AG04449 (cell line): ENCODE results near the gene STARD5.

Experiments used
- CTCF ChIA-PET: fragments of 350-600 bp; formaldehyde crosslinking; extraction: SDS; loops from one replicate; lab custom pipeline; 2021; ENCODE audit warnings: antibody characterized with exemption; lab: Yijun Ruan, JAX
- POLR2A ChIA-PET: fragments of 400-600, 350-600 bp; formaldehyde crosslinking; extraction: SDS; loops from one replicate; lab custom pipeline; 2020; ENCODE audit warnings: antibody characterized with exemption, inconsistent platforms; lab: Yijun Ruan, JAX
- DNase-seq: peaks from one replicate; pipeline ENCODE4 v3.0.0-alpha.2; 2010; ENCODE audit warnings: low read depth, low spot score
- H3K4me3 ChIP-seq: 2 replicates; pipeline ENCODE4 v1.5.1; 2011; ENCODE audit warnings: low read depth, mild to moderate bottlenecking, control low read depth, low read length
- TF ChIP-seq, protein P1 (sequence below): IDR thresholded peaks from one replicate; pipeline ENCODE4 v1.5.1; 2011; ENCODE audit warnings: mild to moderate bottlenecking, moderate library complexity, low read length, control low read depth, inconsistent platforms; ENCODE audit not compliant: insufficient read depth; ENCODE audit errors: missing control alignments

The STARD5 gene

DNA sequence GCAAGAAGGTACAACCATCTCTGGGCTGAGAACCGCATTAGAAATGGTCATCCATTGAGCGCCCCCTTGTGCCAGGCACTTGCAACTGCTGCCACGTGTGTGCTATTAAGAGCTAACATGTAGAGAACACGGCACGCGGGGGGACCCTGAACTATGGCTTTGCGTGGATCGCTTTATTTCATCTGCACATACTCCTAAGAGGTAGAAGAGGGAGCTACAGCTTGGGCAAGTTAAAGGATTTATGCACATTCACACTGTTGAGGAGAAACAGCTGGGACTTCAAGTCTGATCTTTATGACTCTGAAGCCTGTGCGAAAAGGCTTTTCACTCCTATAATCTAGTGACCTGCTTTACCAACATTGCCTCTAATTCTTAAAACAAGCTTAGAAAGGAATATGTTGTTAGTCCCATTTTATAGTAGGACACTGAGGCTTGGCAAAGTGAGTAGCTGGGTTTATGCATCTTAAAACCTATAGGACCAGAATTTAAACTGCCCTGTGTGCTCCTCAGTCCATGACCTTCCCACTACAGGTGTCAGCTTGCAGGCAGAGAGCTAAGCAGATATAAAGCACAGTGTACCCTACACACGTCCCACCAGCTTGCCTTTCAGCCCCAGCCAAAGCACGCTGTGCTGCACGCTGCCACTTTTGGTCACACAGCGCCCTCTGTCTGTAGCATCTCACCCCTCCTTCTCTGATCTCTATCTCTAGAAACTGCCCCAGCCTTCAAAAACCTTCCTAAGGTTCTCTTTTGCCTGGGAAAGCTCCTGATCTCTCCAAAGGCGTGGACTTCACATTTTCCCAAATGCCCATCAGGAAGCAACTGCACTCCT lies 57.8 kb downstream of the STARD5 start:
- peak overlapping the region; percentile 23 for H3K4me3 ChIP-seq
- no peak for DNase-seq
- POLR2A ChIA-PET = interaction anchor here (1.1 to 1.5 kb wide), 2 partner anchors 111 to 160 kb away, joined by 5 to 7 read pairs; no protein-coding TSS in a partner anchor
- CTCF ChIA-PET = interaction anchor here (0.7 to 24.6 kb wide), 120 partner anchors 7 to 1927 kb away, joined by 3 to 1118 read pairs (median 6); partner anchors contain the start of genes CEMIP, CFAP161, IL16 and STARD5
- TF ChIP-seq, protein P1, sequence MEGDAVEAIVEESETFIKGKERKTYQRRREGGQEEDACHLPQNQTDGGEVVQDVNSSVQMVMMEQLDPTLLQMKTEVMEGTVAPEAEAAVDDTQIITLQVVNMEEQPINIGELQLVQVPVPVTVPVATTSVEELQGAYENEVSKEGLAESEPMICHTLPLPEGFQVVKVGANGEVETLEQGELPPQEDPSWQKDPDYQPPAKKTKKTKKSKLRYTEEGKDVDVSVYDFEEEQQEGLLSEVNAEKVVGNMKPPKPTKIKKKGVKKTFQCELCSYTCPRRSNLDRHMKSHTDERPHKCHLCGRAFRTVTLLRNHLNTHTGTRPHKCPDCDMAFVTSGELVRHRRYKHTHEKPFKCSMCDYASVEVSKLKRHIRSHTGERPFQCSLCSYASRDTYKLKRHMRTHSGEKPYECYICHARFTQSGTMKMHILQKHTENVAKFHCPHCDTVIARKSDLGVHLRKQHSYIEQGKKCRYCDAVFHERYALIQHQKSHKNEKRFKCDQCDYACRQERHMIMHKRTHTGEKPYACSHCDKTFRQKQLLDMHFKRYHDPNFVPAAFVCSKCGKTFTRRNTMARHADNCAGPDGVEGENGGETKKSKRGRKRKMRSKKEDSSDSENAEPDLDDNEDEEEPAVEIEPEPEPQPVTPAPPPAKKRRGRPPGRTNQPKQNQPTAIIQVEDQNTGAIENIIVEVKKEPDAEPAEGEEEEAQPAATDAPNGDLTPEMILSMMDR = peak; percentile 89

DNA sequence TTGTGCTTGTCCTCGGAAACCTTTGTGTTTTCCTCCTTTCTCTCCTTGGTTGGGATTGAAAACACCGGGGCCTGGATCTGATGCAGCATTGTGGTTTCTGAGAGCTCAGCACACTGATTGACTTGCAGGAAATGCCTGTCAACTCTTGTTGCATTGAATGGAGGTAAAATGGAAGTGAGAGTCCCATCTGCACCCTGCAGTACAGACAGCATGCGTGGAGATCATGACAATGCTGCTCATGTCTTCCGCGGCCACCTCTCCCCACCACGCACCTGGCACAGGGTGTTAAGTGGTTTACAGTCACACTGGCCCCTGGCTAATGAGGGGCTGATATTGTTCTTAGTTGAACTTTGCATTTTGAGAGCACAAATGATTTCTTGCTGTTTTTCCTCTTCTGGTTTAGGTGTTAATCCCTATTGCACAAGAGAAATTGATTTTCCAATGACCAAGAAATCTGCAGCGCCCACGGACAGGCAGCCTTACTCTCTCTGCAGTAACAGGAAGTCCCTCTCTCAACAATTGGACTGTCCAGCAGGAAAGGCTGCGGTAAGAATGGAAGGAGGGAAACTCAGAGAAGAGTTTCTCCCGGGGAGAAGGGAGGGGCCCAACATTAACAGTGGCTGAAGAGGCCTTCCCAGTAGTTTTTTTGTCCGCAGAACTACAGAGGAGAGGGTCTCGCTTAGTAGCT lies 58.5 kb downstream of the STARD5 start:
- peak overlapping the region; percentile 15; the same call in 1 of the 2 replicates for H3K4me3 ChIP-seq
- TF ChIP-seq, protein P1 = no peak
- DNase-seq = no peak
- ChIA-PET CTCF (interaction anchor here (0.7 to 24.6 kb wide), 94 partner anchors 6 to 842 kb away, joined by 3 to 1118 read pairs (median 8); partner anchors contain the start of genes CEMIP, CFAP161, IL16 and STARD5), POLR2A (interaction anchor here (1.1 to 1.5 kb wide), 2 partner anchors 110 to 159 kb away, joined by 5 to 7 read pairs; no protein-coding TSS in a partner anchor)

DNA sequence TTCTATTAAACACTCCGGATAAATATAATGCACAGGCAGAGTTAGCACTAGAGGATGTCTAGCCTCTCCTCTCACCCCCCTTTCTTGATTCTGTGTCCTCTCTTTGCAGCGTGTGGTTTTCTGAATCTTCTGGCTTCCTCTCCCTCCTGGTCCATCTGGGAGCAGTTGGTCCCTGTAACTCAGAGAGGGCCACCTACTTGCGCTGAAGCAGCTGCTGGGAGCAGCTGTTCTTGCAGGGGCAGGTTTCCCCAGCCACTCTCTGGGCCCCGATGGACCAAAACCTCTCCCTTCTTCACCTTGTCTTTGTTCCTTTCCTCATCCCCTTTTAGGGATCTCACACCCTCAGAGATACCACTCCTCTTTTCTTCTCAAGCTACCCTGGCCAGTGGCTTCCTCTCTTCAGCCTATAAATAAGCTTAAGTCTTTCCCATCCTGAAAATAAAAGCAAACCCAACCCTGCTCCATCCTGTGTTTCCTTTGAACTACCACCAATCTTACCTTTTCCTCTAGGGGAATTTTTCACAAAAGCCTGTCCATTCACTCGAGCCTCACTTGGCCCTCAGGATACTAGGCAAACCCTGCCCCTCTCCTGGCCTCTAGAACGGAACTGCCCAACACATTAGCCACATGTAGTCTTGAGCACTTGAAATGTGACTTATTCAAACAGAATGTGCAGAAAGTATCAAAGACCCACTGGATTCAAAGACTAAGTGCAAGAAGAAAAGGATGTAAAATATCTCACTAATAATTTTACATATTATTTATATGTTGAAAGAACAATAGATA lies 59.7 kb downstream of the STARD5 start:
- ChIA-PET CTCF (interaction anchor here (1.0 to 24.6 kb wide), 15 partner anchors 12 to 288 kb away, joined by 3 to 1118 read pairs (median 48); no protein-coding TSS in a partner anchor), POLR2A (no interaction called here)
- TF ChIP-seq, protein P1 = no peak
- no peak for DNase-seq
- no peak overlapping the region for H3K4me3 ChIP-seq

DNA sequence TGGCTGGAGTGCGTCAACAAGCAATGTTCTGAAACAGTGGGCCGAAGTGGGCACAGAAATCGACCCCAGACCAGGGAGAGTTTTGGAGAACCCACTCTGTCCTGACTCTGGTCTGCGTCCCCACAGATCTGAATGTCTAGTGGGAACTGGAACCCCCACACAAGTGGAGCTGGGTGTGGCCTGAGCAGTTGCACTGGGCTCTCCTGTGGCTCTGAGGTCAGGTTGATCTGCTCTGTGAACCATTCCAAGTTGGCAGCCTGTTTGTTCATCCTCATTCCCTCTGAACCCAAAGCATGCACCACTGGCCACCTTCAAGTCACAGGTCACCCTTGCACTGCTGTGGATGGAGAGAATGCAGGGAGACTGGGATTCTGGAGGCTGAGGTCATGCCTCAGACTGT lies 60.5 kb downstream of the STARD5 start:
- TF ChIP-seq, protein P1 = no peak
- POLR2A ChIA-PET = no interaction called here
- H3K4me3 ChIP-seq = no peak overlapping the region
- CTCF ChIA-PET = interaction anchor here (0.9 to 24.6 kb wide), 9 partner anchors 11 to 286 kb away, joined by 3 to 1118 read pairs (median 4); no protein-coding TSS in a partner anchor
- no peak for DNase-seq

DNA sequence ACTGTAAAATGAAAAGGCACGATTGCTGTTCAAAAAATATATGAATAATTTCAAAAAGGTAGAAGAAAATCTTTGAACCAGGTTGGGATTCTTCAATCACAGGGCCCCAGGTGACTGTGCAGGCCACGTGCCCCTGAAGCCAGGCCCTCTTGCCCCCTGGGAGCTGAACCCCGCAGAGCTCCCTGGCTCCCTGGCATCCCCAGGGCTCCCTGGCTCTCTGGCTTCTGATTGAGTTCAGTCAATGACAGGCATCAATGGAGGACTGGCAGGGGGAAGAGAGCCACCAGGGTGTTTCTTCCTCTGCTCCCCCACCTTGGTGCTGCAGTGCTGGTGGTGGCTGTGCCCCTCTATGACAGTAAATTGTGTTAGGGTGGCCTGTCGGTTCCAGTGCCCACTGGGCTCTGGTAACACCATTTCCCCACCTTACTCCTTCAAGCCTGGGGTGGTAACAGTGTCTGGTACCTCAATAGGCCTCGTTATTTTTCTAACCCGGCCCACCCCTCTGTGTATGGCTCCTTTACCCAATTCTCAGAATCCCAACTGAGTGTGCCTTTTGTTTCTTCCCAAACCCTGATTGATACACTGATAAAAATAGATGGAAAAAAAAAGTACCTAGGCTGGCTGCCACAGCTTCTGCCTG lies 62.6 kb downstream of the STARD5 start:
- no peak for DNase-seq
- POLR2A ChIA-PET = no interaction called here
- CTCF ChIA-PET = interaction anchor here (1.0 to 24.6 kb wide), 7 partner anchors 6 to 284 kb away, joined by 3 to 1118 read pairs (median 15); no protein-coding TSS in a partner anchor
- H3K4me3 ChIP-seq = no peak overlapping the region
- TF ChIP-seq, protein P1 = no peak
